ENCODE measurements around the gene SOAT2.

The SOAT2 gene

GRCh38 chr12:53062011-53062961 is 41.0 kb upstream of the SOAT2 start:
- peaks cover 3% of the 10 kb centered on the region for H3K4me1 Mint-ChIP-seq (ENCODE audit: low read depth)
- H3K27ac Mint-ChIP-seq = no peak overlapping the region
- H3K36me3 Mint-ChIP-seq = no peaks in the 10 kb centered on the region
- no peak overlapping the region for H3K4me3 Mint-ChIP-seq
- no peaks in the 10 kb centered on the region for H3K27me3 Mint-ChIP-seq
- H3K9me3 Mint-ChIP-seq (ENCODE audit: low read depth) = no peaks in the 10 kb centered on the region

DNA sequence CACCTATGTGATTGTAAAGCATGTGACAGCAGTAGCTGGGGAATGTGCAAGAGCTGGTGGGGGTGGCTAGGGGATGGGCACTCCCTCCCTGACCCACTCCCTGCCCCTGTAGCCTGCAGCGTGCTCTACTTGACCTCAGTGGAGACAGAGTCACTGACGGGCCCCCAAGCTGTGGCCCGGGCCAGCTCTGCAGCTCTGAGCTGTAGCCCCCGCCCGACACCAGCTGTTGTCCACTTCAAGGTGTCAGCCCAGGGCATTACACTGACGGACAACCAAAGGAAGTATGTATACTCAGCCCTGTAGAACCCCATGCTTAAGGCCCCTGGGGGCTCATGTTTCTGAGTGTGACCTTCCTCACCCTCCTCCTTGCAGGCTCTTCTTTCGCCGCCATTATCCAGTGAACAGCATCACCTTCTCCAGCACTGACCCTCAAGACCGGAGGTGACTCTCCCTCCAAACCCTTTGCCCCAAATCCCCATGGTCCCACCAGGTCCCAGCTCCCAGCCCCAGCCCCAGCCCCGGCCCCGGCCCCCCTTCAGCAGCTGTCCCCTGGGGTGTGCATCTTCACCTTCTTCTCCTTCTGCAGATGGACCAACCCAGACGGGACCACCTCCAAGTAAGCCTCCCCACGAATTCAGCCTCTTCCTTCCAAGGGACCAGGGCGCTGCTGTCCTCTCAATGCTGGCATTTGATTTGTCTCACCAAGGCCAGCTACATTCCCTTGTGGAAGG is 40.1 kb upstream of the SOAT2 start:
- no peaks in the 10 kb centered on the region for H3K36me3 Mint-ChIP-seq
- no peak overlapping the region for H3K27ac Mint-ChIP-seq
- H3K9me3 Mint-ChIP-seq (ENCODE audit: low read depth) = no peaks in the 10 kb centered on the region
- peaks cover 3% of the 10 kb centered on the region for H3K4me1 Mint-ChIP-seq (ENCODE audit: low read depth)
- no peaks in the 10 kb centered on the region for H3K27me3 Mint-ChIP-seq
- H3K4me3 Mint-ChIP-seq = no peak overlapping the region

- no peaks in the 10 kb centered on the region for H3K36me3 Mint-ChIP-seq
- H3K27ac Mint-ChIP-seq = no peak overlapping the region
- H3K4me1 Mint-ChIP-seq (ENCODE audit: low read depth) = peaks cover 3% of the 10 kb centered on the region
- no peaks in the 10 kb centered on the region for H3K9me3 Mint-ChIP-seq (ENCODE audit: low read depth)
- no peak overlapping the region for H3K4me3 Mint-ChIP-seq
- no peaks in the 10 kb centered on the region for H3K27me3 Mint-ChIP-seq
Observed at GRCh38 chr12:53063708-53064612, 39.3 kb upstream of the SOAT2 start.

GRCh38 chr12:53064613-53065436 is 38.5 kb upstream of the SOAT2 start:
- H3K9me3 Mint-ChIP-seq (ENCODE audit: low read depth) = no peaks in the 10 kb centered on the region
- no peaks in the 10 kb centered on the region for H3K36me3 Mint-ChIP-seq
- no peak overlapping the region for H3K4me3 Mint-ChIP-seq
- no peaks in the 10 kb centered on the region for H3K27me3 Mint-ChIP-seq
- no peak overlapping the region for H3K27ac Mint-ChIP-seq
- H3K4me1 Mint-ChIP-seq (ENCODE audit: low read depth) = peaks cover 3% of the 10 kb centered on the region

DNA sequence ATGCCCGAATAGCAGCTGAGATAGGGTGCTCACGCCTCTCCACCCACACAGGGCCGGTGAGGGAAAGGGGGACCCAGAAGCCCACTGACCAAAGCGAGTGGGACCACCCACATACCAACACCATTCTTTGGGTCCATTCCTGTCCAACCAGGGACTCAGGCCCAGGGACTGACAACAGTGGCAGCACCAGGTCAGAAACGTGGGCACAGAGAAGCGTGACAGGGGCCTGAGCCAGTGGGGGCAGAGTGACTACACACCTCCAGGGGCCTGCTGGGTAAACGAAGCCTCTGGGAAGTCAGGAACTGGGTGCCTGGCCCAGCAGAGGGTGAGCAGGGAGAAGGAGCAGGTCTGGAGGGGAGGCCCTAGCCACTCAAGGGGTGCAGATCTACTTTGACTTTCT is 37.8 kb upstream of the SOAT2 start:
- H3K4me3 Mint-ChIP-seq = no peak overlapping the region
- H3K27me3 Mint-ChIP-seq = no peaks in the 10 kb centered on the region
- H3K27ac Mint-ChIP-seq = no peak overlapping the region
- H3K4me1 Mint-ChIP-seq (ENCODE audit: low read depth) = peaks cover 3% of the 10 kb centered on the region
- no peaks in the 10 kb centered on the region for H3K9me3 Mint-ChIP-seq (ENCODE audit: low read depth)
- H3K36me3 Mint-ChIP-seq = no peaks in the 10 kb centered on the region

DNA sequence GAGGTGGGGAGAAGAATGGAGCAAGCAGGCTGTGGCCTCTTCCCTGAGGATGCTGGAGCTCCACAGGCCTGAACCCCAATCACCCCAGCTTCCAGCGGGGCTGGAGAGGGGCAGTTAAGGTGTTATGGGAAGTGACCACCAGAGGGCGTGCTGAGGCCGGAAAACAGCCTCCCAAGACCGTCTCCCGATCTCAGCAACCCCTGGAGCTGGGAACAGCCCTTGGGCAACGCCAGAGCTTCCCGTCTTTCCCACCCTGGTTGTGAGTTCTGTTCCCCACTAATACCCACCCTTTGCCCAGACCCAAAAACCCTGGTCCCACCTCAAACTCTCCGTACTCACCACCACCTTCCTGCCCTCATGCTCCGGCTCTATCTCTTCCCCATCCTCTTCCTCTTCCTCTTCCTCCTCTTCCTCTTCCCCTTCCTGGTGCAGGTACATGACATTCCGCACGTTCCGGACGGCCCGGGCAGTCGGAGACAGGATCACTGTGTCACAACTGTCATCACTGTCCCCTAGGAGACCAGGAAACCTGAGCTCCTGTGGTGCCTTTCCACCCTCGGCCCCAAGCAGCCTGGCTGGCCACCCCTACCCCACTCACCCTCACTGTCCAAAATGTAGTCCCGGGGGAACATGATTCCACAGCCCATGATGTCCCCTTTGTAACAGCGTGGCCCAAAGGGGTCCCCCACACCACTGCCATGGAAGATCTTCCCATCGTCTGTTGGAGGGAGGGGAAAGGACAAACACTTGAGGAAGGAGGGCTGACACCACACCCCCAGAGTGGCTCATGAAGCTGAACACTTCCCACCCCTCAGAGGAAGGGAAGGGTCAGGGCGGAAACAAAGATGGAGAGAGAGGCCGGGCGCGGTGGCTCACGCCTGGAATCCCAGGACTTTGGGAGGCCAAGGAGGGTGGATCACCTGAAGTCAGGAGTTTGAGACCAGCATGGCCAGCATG is 37.0 kb upstream of the SOAT2 start:
- Mint-ChIP-seq H3K4me3 (no peak overlapping the region), H3K4me1 (ENCODE audit: low read depth) (peaks cover 5% of the 10 kb centered on the region), H3K9me3 (ENCODE audit: low read depth) (no peaks in the 10 kb centered on the region), H3K27me3 (no peaks in the 10 kb centered on the region), H3K27ac (no peak overlapping the region), H3K36me3 (no peaks in the 10 kb centered on the region)

GRCh38 chr12:53067074-53067992 is 36.0 kb upstream of the SOAT2 start:
- Mint-ChIP-seq H3K36me3 (no peaks in the 10 kb centered on the region), H3K27ac (no peak overlapping the region), H3K27me3 (no peaks in the 10 kb centered on the region)

DNA sequence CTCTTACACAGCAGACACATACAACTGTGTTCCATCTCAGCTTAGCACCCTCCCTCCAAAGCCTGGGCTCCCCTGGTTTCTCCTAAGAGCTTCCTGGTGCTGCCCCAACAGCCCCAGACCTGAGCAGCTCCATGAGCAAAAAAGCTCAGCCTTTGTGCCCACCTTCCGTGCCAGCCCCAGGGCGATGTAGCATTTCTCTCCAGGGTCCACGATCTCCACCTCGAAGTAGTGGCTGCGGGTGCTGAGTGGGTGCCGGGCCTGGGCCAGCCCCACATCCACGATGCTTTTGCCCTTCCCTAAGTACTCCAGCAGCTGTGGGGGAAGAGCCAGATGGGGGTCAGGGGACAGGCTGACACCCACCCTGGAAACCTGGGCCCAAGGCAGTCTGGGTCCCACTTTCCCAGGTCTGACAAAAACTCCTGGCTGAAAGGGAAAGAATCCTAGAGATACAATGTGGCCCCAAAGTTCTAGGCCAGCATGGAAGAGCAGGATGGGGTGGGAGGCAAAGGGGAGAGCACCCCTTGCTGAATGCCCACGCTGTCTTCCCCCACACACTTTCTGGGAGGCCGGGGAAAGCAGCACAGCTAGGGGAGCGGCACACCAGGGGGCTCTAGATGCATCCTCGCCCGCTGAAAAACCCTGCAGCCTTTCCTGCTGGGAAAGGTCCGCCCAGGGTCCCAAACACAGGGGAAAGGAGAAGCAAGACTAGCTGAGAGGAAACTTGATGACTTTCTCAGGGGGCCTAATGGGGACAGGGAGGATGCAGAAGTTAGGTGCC is 35.1 kb upstream of the SOAT2 start:
- Mint-ChIP-seq H3K4me3 (no peak overlapping the region), H3K9me3 (ENCODE audit: low read depth) (no peaks in the 10 kb centered on the region), H3K36me3 (no peaks in the 10 kb centered on the region), H3K4me1 (ENCODE audit: low read depth) (peaks cover 10% of the 10 kb centered on the region), H3K27me3 (no peaks in the 10 kb centered on the region), H3K27ac (peak overlapping the region; percentile 10)

More at GRCh38 chr12:53067074-53067992, 36.0 kb upstream of the SOAT2 start:
- Mint-ChIP-seq H3K4me1 (ENCODE audit: low read depth) (peaks cover 7% of the 10 kb centered on the region), H3K9me3 (ENCODE audit: low read depth) (no peaks in the 10 kb centered on the region), H3K4me3 (no peak overlapping the region)

DNA sequence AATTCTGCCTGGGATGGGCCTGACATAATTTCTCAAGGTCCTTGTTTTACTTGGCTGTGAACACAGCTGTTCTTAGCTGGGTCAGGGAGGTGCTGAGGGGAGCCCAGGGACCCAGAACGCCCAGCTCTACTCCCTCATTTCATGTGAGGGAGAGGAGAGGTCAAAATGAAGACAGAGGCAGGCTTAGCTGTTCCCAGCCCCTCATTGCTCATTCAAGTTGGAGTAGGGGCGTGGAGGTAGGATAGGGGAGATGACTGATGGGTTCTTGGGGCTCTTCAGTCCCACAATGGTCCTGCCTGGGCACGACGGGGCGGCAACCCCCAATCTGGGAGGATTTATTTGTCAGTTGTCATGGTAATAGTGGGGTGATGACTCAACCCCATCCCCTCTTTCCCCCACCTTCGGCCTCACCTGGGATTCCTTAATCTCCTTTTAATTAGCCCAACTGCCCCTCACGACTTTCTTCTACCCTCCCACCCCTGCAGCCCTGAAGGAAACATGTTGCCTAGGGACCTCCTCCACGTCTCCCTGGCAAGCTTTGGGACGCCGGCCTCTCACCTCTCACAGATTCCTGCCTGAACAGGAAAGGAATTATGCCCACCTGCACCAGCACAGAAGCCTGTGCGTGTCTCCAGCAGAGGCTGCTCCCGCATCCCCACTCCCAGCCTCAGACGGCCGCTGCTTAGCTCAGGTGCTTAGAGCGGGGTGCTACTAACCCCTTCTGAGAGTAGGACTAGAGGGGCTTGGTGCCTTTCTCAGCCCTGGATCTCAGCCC is 34.3 kb upstream of the SOAT2 start:
- no peaks in the 10 kb centered on the region for H3K27me3 Mint-ChIP-seq
- no peaks in the 10 kb centered on the region for H3K36me3 Mint-ChIP-seq
- no peaks in the 10 kb centered on the region for H3K9me3 Mint-ChIP-seq (ENCODE audit: low read depth)
- H3K4me3 Mint-ChIP-seq = no peak overlapping the region
- H3K4me1 Mint-ChIP-seq (ENCODE audit: low read depth) = peaks cover 10% of the 10 kb centered on the region
- no peak overlapping the region for H3K27ac Mint-ChIP-seq

- Mint-ChIP-seq H3K4me1 (ENCODE audit: low read depth) (peaks cover 14% of the 10 kb centered on the region), H3K27me3 (no peaks in the 10 kb centered on the region), H3K27ac (no peak overlapping the region), H3K9me3 (ENCODE audit: low read depth) (no peaks in the 10 kb centered on the region), H3K36me3 (no peaks in the 10 kb centered on the region), H3K4me3 (no peak overlapping the region)
Observed at GRCh38 chr12:53069621-53070410, 33.5 kb upstream of the SOAT2 start.
